Measurements from ENCODE around the gene ZNF284. TPM values are rescaled to one million over a fixed set of nuclear protein-coding genes. Genes with fewer than 3 reads are reported as not detected.

ZNF284 gene
- polyA plus RNA-seq, 1 experiment, result 1.6 TPM

- Histone ChIP-seq H3K9me3 (ENCODE audit: control insufficient read depth, insufficient read depth, low read length) (no peaks in the 10 kb centered on the region; the same call in 1 of the 2 replicates), H3K27me3 (ENCODE audit: control insufficient read depth, insufficient read depth, low read length) (no peaks in the 10 kb centered on the region), H3K4me3 (ENCODE audit: low read depth, low read length) (no peak overlapping the region), H3K27ac (ENCODE audit: low read depth, low read length) (no peak overlapping the region)
- no peak for DNase-seq (ENCODE audit: low read depth, low spot score)
- ChIA-PET CTCF (no interaction called here), POLR2A (no interaction called here)
- no peak for TF ChIP-seq CTCF (IDR thresholded peaks at IDR 0.05; ENCODE audit: low read depth, low read length)
Observed at GRCh38 chr19:44055870-44056269, 16.1 kb upstream of the ZNF284 start.

DNA sequence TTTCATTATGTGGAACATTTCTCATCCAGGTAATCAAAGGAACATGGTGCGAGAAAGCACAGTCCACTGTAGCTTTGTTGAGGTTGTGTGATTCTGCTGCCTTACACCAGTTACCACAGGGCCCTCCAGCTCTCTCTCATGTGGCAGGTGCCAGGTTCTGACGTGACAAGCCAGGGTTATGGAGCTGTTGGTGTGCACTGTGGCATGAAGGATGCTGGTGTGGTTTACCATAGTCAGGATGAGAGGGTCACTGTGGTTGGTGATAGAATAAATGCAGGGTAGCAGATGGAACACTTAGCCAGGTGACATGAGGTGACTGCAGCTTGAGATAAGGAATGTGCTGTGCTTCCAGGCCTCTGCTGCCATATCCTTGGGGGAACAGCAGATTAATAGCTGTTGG, 12.7 kb upstream of the ZNF284 start:
- DNase-seq (ENCODE audit: low read depth, low spot score), result no peak
- ChIA-PET POLR2A (no interaction called here), CTCF (no interaction called here)
- H3K4me3 ChIP-seq (ENCODE audit: low read depth, low read length), result no peak overlapping the region
- H3K27me3 ChIP-seq (ENCODE audit: control insufficient read depth, insufficient read depth, low read length), result no peaks in the 10 kb centered on the region
- no peak overlapping the region for H3K27ac ChIP-seq (ENCODE audit: low read depth, low read length)
- peaks cover 7% of the 10 kb centered on the region for H3K9me3 ChIP-seq (ENCODE audit: control insufficient read depth, insufficient read depth, low read length)
- TF ChIP-seq CTCF (IDR thresholded peaks at IDR 0.05; ENCODE audit: low read depth, low read length), result no peak

GRCh38 chr19:44061038-44061437, 10.9 kb upstream of the ZNF284 start:
- Histone ChIP-seq H3K9me3 (ENCODE audit: control insufficient read depth, insufficient read depth, low read length) (peaks cover 14% of the 10 kb centered on the region), H3K27me3 (ENCODE audit: control insufficient read depth, insufficient read depth, low read length) (no peaks in the 10 kb centered on the region), H3K27ac (ENCODE audit: low read depth, low read length) (no peak overlapping the region), H3K4me3 (ENCODE audit: low read depth, low read length) (no peak overlapping the region)
- ChIA-PET POLR2A (no interaction called here), CTCF (no interaction called here)
- no peak for TF ChIP-seq CTCF (IDR thresholded peaks at IDR 0.05; ENCODE audit: low read depth, low read length)
- DNase-seq (ENCODE audit: low read depth, low spot score), result no peak

DNA sequence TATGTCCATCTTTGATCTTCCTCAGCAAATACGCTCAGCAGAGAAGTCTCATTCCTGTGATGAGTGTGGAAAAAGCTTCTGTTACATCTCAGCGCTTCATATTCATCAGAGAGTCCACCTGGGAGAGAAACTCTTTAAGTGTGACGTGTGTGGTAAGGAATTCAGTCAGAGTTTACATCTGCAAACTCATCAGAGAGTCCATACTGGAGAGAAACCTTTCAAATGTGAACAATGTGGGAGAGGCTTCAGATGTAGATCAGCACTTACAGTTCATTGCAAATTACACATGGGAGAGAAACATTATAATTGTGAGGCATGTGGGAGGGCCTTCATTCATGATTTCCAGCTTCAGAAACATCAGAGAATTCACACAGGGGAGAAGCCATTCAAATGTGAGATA, 5.7 kb upstream of the ZNF284 start:
- Histone ChIP-seq H3K9me3 (ENCODE audit: control insufficient read depth, insufficient read depth, low read length) (peaks cover 31% of the 10 kb centered on the region), H3K4me3 (ENCODE audit: low read depth, low read length) (no peak overlapping the region), H3K27me3 (ENCODE audit: control insufficient read depth, insufficient read depth, low read length) (no peaks in the 10 kb centered on the region), H3K27ac (ENCODE audit: low read depth, low read length) (no peak overlapping the region)
- TF ChIP-seq CTCF (IDR thresholded peaks at IDR 0.05; ENCODE audit: low read depth, low read length), result no peak
- no peak for DNase-seq (ENCODE audit: low read depth, low spot score)
- POLR2A ChIA-PET, result no interaction called here
- CTCF ChIA-PET, result interaction anchor here (0.6 kb wide), 1 partner anchor 61 kb away, joined by 3 read pairs; no protein-coding TSS in a partner anchor

DNA sequence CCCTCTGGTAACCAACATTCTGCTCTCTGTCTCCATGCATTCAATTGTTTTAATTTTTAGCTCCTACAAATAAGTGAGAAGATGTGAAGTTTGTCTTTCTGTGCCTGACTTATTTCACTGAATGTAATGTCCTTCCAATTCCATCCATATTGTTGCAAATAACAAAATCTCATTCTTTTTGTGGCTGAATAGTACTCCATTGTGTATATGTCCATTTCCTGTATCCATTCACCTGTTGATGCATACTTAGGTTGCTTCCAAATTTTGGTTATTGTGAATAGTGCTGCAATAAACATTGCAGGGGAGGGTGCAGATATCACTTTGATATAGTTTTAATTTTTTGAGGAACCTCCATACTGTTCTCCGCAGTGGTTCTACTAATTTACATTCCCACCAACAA, 2.5 kb upstream of the ZNF284 start:
- Histone ChIP-seq H3K27ac (ENCODE audit: low read depth, low read length) (no peak overlapping the region), H3K4me3 (ENCODE audit: low read depth, low read length) (no peak overlapping the region), H3K27me3 (ENCODE audit: control insufficient read depth, insufficient read depth, low read length) (no peaks in the 10 kb centered on the region), H3K9me3 (ENCODE audit: control insufficient read depth, insufficient read depth, low read length) (peaks cover 24% of the 10 kb centered on the region)
- no peak for DNase-seq (ENCODE audit: low read depth, low spot score)
- no peak for TF ChIP-seq CTCF (IDR thresholded peaks at IDR 0.05; ENCODE audit: low read depth, low read length)
- POLR2A ChIA-PET, result no interaction called here
- CTCF ChIA-PET, result no interaction called here

Measured in AG04450 (cell line).